ENCODE measurements around the gene ADCY4. TPM values are rescaled to one million over a fixed set of nuclear protein-coding genes. Genes with fewer than 3 reads are reported as not detected.

The ADCY4 gene
- total and polyA plus RNA-seq, 2 of the 13 experiments (the other 11 are each of a cell fraction or from before 2014, with no cell fraction given) = 0.03 TPM; not detected in 1

GRCh38 chr14:24297190-24297964 lies 37.5 kb downstream of the ADCY4 start (continued):
- TF ChIP-seq HNF4G (IDR thresholded peaks at IDR 0.05; ENCODE audit: borderline replicate concordance, low read depth, low read length) (no peak), HNF4G (CRISPR knock-in tag; IDR thresholded peaks at IDR 0.05; ENCODE audit: borderline replicate concordance, low read depth) (peak; percentile 76; the same call in 1 of the 2 replicates), ELF4 (CRISPR knock-in tag; IDR thresholded peaks at IDR 0.05; ENCODE audit: borderline replicate concordance) (no peak), TERF1 (CRISPR knock-in tag; IDR thresholded peaks at IDR 0.05) (no peak), JDP2 (CRISPR knock-in tag; IDR thresholded peaks at IDR 0.05; ENCODE audit: borderline replicate concordance) (no peak), SSRP1 (CRISPR knock-in tag; IDR thresholded peaks at IDR 0.05) (no peak), MBD4 (IDR thresholded peaks at IDR 0.05; ENCODE audit: borderline replicate concordance, low read length) (no peak), ZBTB7A (CRISPR knock-in tag; IDR thresholded peaks at IDR 0.05) (no peak), RFX1 (IDR thresholded peaks at IDR 0.05) (no peak), MLX (CRISPR knock-in tag; IDR thresholded peaks at IDR 0.05) (no peak), ZNF75D (CRISPR knock-in tag; IDR thresholded peaks at IDR 0.05; ENCODE audit: borderline replicate concordance) (no peak), DR1 (CRISPR knock-in tag; IDR thresholded peaks at IDR 0.05) (no peak), ATF5 (CRISPR knock-in tag; IDR thresholded peaks at IDR 0.05; ENCODE audit: low read depth) (no peak), ZSCAN9 (CRISPR knock-in tag; IDR thresholded peaks at IDR 0.05; ENCODE audit: borderline replicate concordance) (peak; percentile 60; the same call in 1 of the 2 replicates), SOX13 (IDR thresholded peaks at IDR 0.05) (no peak), SOX13 (CRISPR knock-in tag; conservative IDR thresholded peaks at IDR 0.05 in 1 of 2, IDR thresholded peaks at IDR 0.05 in 1 of 2) (peak in 1 of 2 experiments; percentile 32; a peak in 1 of 4 replicates), ZNF501 (CRISPR knock-in tag; IDR thresholded peaks at IDR 0.05) (no peak), SRY (CRISPR knock-in tag; IDR thresholded peaks at IDR 0.05) (no peak), IRF2 (CRISPR knock-in tag; IDR thresholded peaks at IDR 0.05) (peak; percentile 79; the same call in 1 of the 2 replicates), FOXK1 (CRISPR knock-in tag; IDR thresholded peaks at IDR 0.05; ENCODE audit: borderline replicate concordance, low read depth) (peak; percentile 54; the same call in 1 of the 2 replicates), MXD3 (CRISPR knock-in tag; IDR thresholded peaks at IDR 0.05) (no peak), KLF13 (CRISPR knock-in tag; IDR thresholded peaks at IDR 0.05) (no peak), RCOR2 (CRISPR knock-in tag; IDR thresholded peaks at IDR 0.05) (no peak), ESRRA (CRISPR knock-in tag; IDR thresholded peaks at IDR 0.05; ENCODE audit: low read depth) (no peak), KLF11 (CRISPR knock-in tag; IDR thresholded peaks at IDR 0.05) (no peak), GTF3A (CRISPR knock-in tag; conservative IDR thresholded peaks at IDR 0.05) (0 out of 2 replicates have a peak, but pooled peaks have one; percentile 80), JUNB (CRISPR knock-in tag; IDR thresholded peaks at IDR 0.05; ENCODE audit: borderline replicate concordance) (no peak)
- TF ChIP-seq, protein P1, sequence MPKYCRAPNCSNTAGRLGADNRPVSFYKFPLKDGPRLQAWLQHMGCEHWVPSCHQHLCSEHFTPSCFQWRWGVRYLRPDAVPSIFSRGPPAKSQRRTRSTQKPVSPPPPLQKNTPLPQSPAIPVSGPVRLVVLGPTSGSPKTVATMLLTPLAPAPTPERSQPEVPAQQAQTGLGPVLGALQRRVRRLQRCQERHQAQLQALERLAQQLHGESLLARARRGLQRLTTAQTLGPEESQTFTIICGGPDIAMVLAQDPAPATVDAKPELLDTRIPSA (CRISPR knock-in tag; IDR thresholded peaks at IDR 0.05; ENCODE audit: borderline replicate concordance) = no peak

Measured in HepG2 (cell line).